ENCODE data around the gene ALDH1B1.

Gene ALDH1B1

GRCh38 chr9:38421498-38422211 is 29.2 kb downstream of the ALDH1B1 start:
- DNase-seq, result peak; percentile 78
- no peaks in the 10 kb centered on the region for H3K27me3 ChIP-seq
- peaks cover 19% of the 10 kb centered on the region for H3K36me3 ChIP-seq

GRCh38 chr9:38422555-38423260 is 30.2 kb downstream of the ALDH1B1 start:
- DNase-seq, result peak; percentile 39
- Histone ChIP-seq H3K9me3 (no peaks in the 10 kb centered on the region), H3K36me3 (peaks cover 13% of the 10 kb centered on the region), H3K27me3 (no peaks in the 10 kb centered on the region), H3K4me3 (ENCODE audit: low read depth, low read length) (peak overlapping the region; percentile 75), H3K4me1 (peaks cover 11% of the 10 kb centered on the region)
- TF ChIP-seq CTCF (IDR thresholded peaks at IDR 0.05; ENCODE audit: low read depth, low read length), result no peak

More at GRCh38 chr9:38421498-38422211, 29.2 kb downstream of the ALDH1B1 start:
- Histone ChIP-seq H3K4me3 (ENCODE audit: low read depth, low read length) (peak overlapping the region; percentile 75), H3K4me1 (peaks cover 11% of the 10 kb centered on the region), H3K9me3 (no peaks in the 10 kb centered on the region)
- TF ChIP-seq CTCF (IDR thresholded peaks at IDR 0.05; ENCODE audit: low read depth, low read length), result no peak

- H3K36me3 ChIP-seq, result peaks cover 6% of the 10 kb centered on the region
- H3K27me3 ChIP-seq, result no peaks in the 10 kb centered on the region
Measured at GRCh38 chr9:38423273-38423972, 30.9 kb downstream of the ALDH1B1 start.

GRCh38 chr9:38423973-38424843 is 31.7 kb downstream of the ALDH1B1 start, which contains the start of gene IGFBPL1:
IGFBPL1 (minus strand) TSS chr9:38424454; CDS start chr9:38424424, 30 bp downstream.
- peak within 1 kb of the TSS; percentile 75 for H3K4me3 ChIP-seq (ENCODE audit: low read depth, low read length)
- no peak for TF ChIP-seq CTCF (IDR thresholded peaks at IDR 0.05; ENCODE audit: low read depth, low read length)
- peaks cover 2% of the 10 kb centered on the region; the same call in 1 of the 2 replicates for H3K36me3 ChIP-seq
- no peaks in the 10 kb centered on the region for H3K27me3 ChIP-seq
- H3K4me1 ChIP-seq, result peaks cover 11% of the 10 kb centered on the region
- DNase-seq, result peak; percentile 77
- no peaks in the 10 kb centered on the region for H3K9me3 ChIP-seq

More at GRCh38 chr9:38423273-38423972, 30.9 kb downstream of the ALDH1B1 start:
- Histone ChIP-seq H3K4me1 (peaks cover 11% of the 10 kb centered on the region), H3K9me3 (no peaks in the 10 kb centered on the region), H3K4me3 (ENCODE audit: low read depth, low read length) (peak overlapping the region; percentile 75)
- no peak for TF ChIP-seq CTCF (IDR thresholded peaks at IDR 0.05; ENCODE audit: low read depth, low read length)
- DNase-seq, result no peak

GRCh38 chr9:38424918-38425317 is 32.4 kb downstream of the ALDH1B1 start:
- TF ChIP-seq CTCF (IDR thresholded peaks at IDR 0.05; ENCODE audit: low read depth, low read length), result no peak
- Histone ChIP-seq H3K9me3 (no peaks in the 10 kb centered on the region), H3K27me3 (no peaks in the 10 kb centered on the region), H3K36me3 (peaks cover 2% of the 10 kb centered on the region; the same call in 1 of the 2 replicates), H3K4me3 (ENCODE audit: low read depth, low read length) (peak overlapping the region; percentile 63), H3K4me1 (peaks cover 11% of the 10 kb centered on the region)
- DNase-seq, result no peak

All from BE2C (cell line).